ENCODE results near the gene SUCLG1.

SUCLG1 gene

DNA sequence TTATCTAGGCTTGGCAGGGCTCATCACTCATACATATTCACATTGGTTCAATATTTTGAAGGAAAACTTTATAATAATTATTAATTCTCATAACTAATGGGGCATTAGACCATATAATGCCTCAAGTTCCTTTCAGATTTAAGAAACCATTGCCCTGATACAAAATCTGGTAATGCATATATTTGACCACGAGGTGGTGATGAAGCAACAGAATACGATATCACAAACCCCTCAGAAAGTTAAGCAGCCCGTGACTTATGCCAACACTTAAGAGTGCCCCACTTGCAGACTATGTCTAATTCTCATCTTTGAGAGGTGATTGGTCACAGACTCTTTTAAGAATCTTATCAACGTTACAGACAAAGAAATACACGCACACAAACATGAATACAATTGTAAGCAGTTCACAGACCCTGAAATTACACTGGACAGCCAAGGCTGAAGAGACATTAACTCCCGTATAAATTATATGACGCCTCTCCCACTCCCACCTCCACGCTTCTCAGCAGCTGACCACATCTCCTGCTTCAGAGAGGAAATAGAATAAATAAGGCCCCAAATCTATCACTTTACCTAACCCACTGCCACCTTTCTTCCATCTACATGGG, 36.6 kb upstream of the SUCLG1 start:
- Histone ChIP-seq H3K27me3 (ENCODE audit: low read depth, low read length) (no peaks in the 10 kb centered on the region), H2AFZ (ENCODE audit: low read depth, low read length) (peak overlapping the region; percentile 80), H4K20me1 (ENCODE audit: insufficient read depth, low read length) (no peaks in the 10 kb centered on the region), H3K27ac (ENCODE audit: low read length) (no peak overlapping the region), H3K4me1 (ENCODE audit: low read length) (peaks cover 46% of the 10 kb centered on the region), H3K4me2 (ENCODE audit: low read length) (peak overlapping the region; percentile 63), H3K79me2 (ENCODE audit: low read length) (no peaks in the 10 kb centered on the region), H3K9ac (ENCODE audit: low read length) (0 out of 2 replicates have a peak overlapping the region, but pooled peaks have one; percentile 16), H3K4me3 (ENCODE audit: low read length) (0 out of 2 replicates have a peak overlapping the region, but pooled peaks have one; percentile 18), H3K36me3 (replicated peaks; ENCODE audit: low read depth, low read length) (no peaks in the 10 kb centered on the region), H3K9me3 (ENCODE audit: insufficient read depth, low read length) (no peaks in the 10 kb centered on the region)
- TF ChIP-seq, protein P1, sequence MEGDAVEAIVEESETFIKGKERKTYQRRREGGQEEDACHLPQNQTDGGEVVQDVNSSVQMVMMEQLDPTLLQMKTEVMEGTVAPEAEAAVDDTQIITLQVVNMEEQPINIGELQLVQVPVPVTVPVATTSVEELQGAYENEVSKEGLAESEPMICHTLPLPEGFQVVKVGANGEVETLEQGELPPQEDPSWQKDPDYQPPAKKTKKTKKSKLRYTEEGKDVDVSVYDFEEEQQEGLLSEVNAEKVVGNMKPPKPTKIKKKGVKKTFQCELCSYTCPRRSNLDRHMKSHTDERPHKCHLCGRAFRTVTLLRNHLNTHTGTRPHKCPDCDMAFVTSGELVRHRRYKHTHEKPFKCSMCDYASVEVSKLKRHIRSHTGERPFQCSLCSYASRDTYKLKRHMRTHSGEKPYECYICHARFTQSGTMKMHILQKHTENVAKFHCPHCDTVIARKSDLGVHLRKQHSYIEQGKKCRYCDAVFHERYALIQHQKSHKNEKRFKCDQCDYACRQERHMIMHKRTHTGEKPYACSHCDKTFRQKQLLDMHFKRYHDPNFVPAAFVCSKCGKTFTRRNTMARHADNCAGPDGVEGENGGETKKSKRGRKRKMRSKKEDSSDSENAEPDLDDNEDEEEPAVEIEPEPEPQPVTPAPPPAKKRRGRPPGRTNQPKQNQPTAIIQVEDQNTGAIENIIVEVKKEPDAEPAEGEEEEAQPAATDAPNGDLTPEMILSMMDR (IDR thresholded peaks at IDR 0.05; ENCODE audit: low read depth, low read length) = peak; percentile 78
- no peak for TF ChIP-seq EZH2phosphoT487 (IDR thresholded peaks at IDR 0.05; ENCODE audit: low read depth)

DNA sequence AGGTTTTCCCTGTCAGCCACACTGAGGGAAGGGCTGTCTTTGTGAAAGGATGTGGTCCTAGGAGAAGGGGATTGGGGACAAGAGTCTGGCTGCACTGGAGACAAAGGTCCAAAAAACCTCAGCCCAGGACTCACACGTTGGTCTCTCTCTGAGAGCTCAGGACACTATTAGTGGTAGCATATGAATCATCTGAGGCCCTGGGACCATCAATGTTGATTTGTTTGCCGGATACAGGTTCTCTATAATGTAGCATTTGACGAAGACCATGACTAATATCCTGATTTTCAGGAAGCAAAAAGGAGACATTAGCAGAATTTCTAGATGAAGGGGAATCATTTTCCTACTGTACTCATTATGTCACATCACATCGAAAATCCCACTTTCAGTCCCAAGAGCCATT, 35.0 kb upstream of the SUCLG1 start:
- Histone ChIP-seq H3K4me3 (ENCODE audit: low read length) (peak overlapping the region; percentile 18; the same call in 1 of the 2 replicates), H3K27me3 (ENCODE audit: low read depth, low read length) (no peaks in the 10 kb centered on the region), H3K4me1 (ENCODE audit: low read length) (peaks cover 45% of the 10 kb centered on the region), H3K4me2 (ENCODE audit: low read length) (peak overlapping the region; percentile 55), H3K9ac (ENCODE audit: low read length) (peak overlapping the region; percentile 5; the same call in 1 of the 2 replicates), H3K9me3 (ENCODE audit: insufficient read depth, low read length) (no peaks in the 10 kb centered on the region), H2AFZ (ENCODE audit: low read depth, low read length) (peak overlapping the region; percentile 24; the same call in 1 of the 2 replicates), H3K36me3 (replicated peaks; ENCODE audit: low read depth, low read length) (no peaks in the 10 kb centered on the region), H3K79me2 (ENCODE audit: low read length) (no peaks in the 10 kb centered on the region), H3K27ac (ENCODE audit: low read length) (no peak overlapping the region), H4K20me1 (ENCODE audit: insufficient read depth, low read length) (no peaks in the 10 kb centered on the region)
- no peak for TF ChIP-seq EZH2phosphoT487 (IDR thresholded peaks at IDR 0.05; ENCODE audit: low read depth)
- TF ChIP-seq, protein P1 (IDR thresholded peaks at IDR 0.05; ENCODE audit: low read depth, low read length) = no peak

DNA sequence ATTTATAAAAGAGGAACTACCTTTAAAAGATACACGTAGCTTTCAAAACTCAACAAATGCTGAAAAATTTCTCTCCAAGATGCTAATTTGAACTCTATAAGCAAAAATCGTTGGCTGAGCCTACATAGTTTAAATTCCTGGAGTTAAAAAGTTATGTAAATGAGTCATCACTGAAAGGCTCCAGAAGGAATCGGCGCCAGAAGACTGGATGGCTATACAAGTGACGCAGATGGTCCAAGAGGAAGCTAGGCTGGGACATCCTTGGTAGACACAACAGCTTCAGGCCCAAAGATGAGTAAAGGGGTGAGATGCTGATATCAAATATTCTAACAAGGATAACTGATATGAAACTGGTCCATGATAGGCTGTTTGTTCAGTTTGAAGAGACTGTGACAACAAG, 34.4 kb upstream of the SUCLG1 start:
- Histone ChIP-seq H4K20me1 (ENCODE audit: insufficient read depth, low read length) (no peaks in the 10 kb centered on the region), H3K9ac (ENCODE audit: low read length) (no peak overlapping the region), H3K27me3 (ENCODE audit: low read depth, low read length) (no peaks in the 10 kb centered on the region), H3K4me1 (ENCODE audit: low read length) (peaks cover 39% of the 10 kb centered on the region), H3K79me2 (ENCODE audit: low read length) (no peaks in the 10 kb centered on the region), H3K4me2 (ENCODE audit: low read length) (peak overlapping the region; percentile 55), H2AFZ (ENCODE audit: low read depth, low read length) (peak overlapping the region; percentile 24; the same call in 1 of the 2 replicates), H3K36me3 (replicated peaks; ENCODE audit: low read depth, low read length) (no peaks in the 10 kb centered on the region), H3K4me3 (ENCODE audit: low read length) (no peak overlapping the region), H3K27ac (ENCODE audit: low read length) (no peak overlapping the region), H3K9me3 (ENCODE audit: insufficient read depth, low read length) (no peaks in the 10 kb centered on the region)
- TF ChIP-seq EZH2phosphoT487 (IDR thresholded peaks at IDR 0.05; ENCODE audit: low read depth) = no peak
- TF ChIP-seq, protein P1 (IDR thresholded peaks at IDR 0.05; ENCODE audit: low read depth, low read length) = no peak

DNA sequence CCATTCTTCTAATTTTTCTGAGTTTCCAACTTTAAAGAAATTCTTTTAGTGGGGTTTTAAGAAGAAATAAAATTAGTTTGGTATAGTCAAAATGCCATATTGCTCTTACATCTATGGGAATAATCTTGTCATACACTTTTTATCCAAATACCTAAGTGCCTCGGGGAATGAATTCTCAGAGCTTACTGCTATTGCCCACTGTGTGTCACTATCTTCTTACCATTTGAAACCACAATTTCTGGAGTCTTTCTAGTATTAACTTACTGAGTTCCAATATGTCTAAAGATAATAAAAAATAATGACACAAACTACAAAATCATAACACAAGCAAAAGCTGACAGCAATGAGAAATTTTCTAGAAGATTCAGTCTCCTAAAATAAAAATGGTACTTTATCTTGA, 33.5 kb upstream of the SUCLG1 start:
- H3K4me2 ChIP-seq (ENCODE audit: low read length) = no peak overlapping the region
- no peak overlapping the region for H2AFZ ChIP-seq (ENCODE audit: low read depth, low read length)

More for the DNA sequence above, 33.5 kb upstream of the SUCLG1 start:
- Histone ChIP-seq H3K9me3 (ENCODE audit: insufficient read depth, low read length) (no peaks in the 10 kb centered on the region), H3K36me3 (replicated peaks; ENCODE audit: low read depth, low read length) (no peaks in the 10 kb centered on the region), H3K4me1 (ENCODE audit: low read length) (peaks cover 30% of the 10 kb centered on the region), H3K9ac (ENCODE audit: low read length) (no peak overlapping the region), H4K20me1 (ENCODE audit: insufficient read depth, low read length) (no peaks in the 10 kb centered on the region), H3K27ac (ENCODE audit: low read length) (no peak overlapping the region), H3K4me3 (ENCODE audit: low read length) (no peak overlapping the region), H3K27me3 (ENCODE audit: low read depth, low read length) (no peaks in the 10 kb centered on the region), H3K79me2 (ENCODE audit: low read length) (no peaks in the 10 kb centered on the region)
- TF ChIP-seq EZH2phosphoT487 (IDR thresholded peaks at IDR 0.05; ENCODE audit: low read depth) = no peak
- TF ChIP-seq, protein P1 (IDR thresholded peaks at IDR 0.05; ENCODE audit: low read depth, low read length) = peak; percentile 47
